ENCODE results near the gene BTRC. TPM values are rescaled to one million over a fixed set of nuclear protein-coding genes. Genes with fewer than 3 reads are reported as not detected.
"Not testable (repeated sequence)": the region's sequence is repeated elsewhere in the genome, so short reads cannot be mapped to it uniquely, and the experiment has no call there.

BTRC gene
- polyA plus RNA-seq, 3 donors = 2.8 to 4.3 (median 3.1) TPM

- TF ChIP-seq CTCF (IDR thresholded peaks at IDR 0.05) = no peak
- H3K4me3 ChIP-seq (replicated peaks in 1 of 3; ENCODE audit: low read depth in 2 of 3, low read length in 3 of 3) = no peak overlapping the region
- no peak for DNase-seq
Observed at GRCh38 chr10:101415884-101416283, 61.9 kb downstream of the BTRC start.

GRCh38 chr10:101421967-101422366 is 68.0 kb downstream of the BTRC start:
- H3K36me3 Mint-ChIP-seq; H3K4me1 Mint-ChIP-seq; H3K4me2 ChIP-seq (replicated peaks; ENCODE audit: extremely low read depth, low read length, poor library complexity, severe bottlenecking); H3K4me1 ChIP-seq (ENCODE audit: control insufficient read depth in 1 of 2, insufficient read depth in 2 of 2, low read length in 2 of 2); H3K4me3 ChIP-seq (replicated peaks in 1 of 3; ENCODE audit: low read depth in 2 of 3, low read length in 3 of 3); intact Hi-C loops (cut with micrococcal nuclease); H3K27ac Mint-ChIP-seq; H3K9ac ChIP-seq (ENCODE audit: insufficient read depth, low read length, poor library complexity, severe bottlenecking); H3K27me3 Mint-ChIP-seq (ENCODE audit: low read depth in 3 of 3); H3K27ac ChIP-seq (ENCODE audit: low read depth in 1 of 2, low read length in 2 of 2); H3K79me2 ChIP-seq (ENCODE audit: insufficient read depth, low read length); H4K20me1 ChIP-seq (ENCODE audit: insufficient read depth, low read length); H3K4me3 Mint-ChIP-seq; H3K36me3 ChIP-seq (replicated peaks in 1 of 2; ENCODE audit: control insufficient read depth in 1 of 2, insufficient read depth in 2 of 2, low read length in 2 of 2); DNase-seq; H3K9me3 Mint-ChIP-seq; H3K9me3 ChIP-seq (replicated peaks in 1 of 2; ENCODE audit: control insufficient read depth in 1 of 2, insufficient read depth in 1 of 2, low read length in 2 of 2); H3K27me3 ChIP-seq (ENCODE audit: control insufficient read depth in 2 of 2, insufficient read depth in 2 of 2, low read length in 2 of 2); H2AFZ ChIP-seq (ENCODE audit: insufficient read depth, low read depth, low read length, poor library complexity, severe bottlenecking): not testable (repeated sequence)
- no CpG with 5 or more reads among the region's 1 CpG for WGBS (ENCODE audit: insufficient coverage)

More at GRCh38 chr10:101415884-101416283, 61.9 kb downstream of the BTRC start:
- intact Hi-C loops (cut with micrococcal nuclease) = no loop called here
- Mint-ChIP-seq H3K4me3 (no peak overlapping the region), H3K36me3 (peaks cover 0 to 4% of the 10 kb centered on the region in 2 donors), H3K9me3 (peaks cover 1 to 11% (median 8%) of the 10 kb centered on the region in 7 donors), H3K27me3 (ENCODE audit: low read depth in 3 of 3) (peaks cover 0 to 6% (median 1%) of the 10 kb centered on the region in 3 donors), H3K4me1 (peaks cover 2% of the 10 kb centered on the region), H3K27ac (no peak overlapping the region)
- H4K20me1 ChIP-seq (ENCODE audit: insufficient read depth, low read length) = no peaks in the 10 kb centered on the region
- no peak overlapping the region for H3K27ac ChIP-seq (ENCODE audit: low read depth in 1 of 2, low read length in 2 of 2)
- no peak overlapping the region for H3K9ac ChIP-seq (ENCODE audit: insufficient read depth, low read length, poor library complexity, severe bottlenecking)
- H3K79me2 ChIP-seq (ENCODE audit: insufficient read depth, low read length) = no peaks in the 10 kb centered on the region
- 94% methylated on average over 2 of the region's 3 CpGs for WGBS (ENCODE audit: insufficient coverage)
- no peak overlapping the region for H2AFZ ChIP-seq (ENCODE audit: insufficient read depth, low read depth, low read length, poor library complexity, severe bottlenecking)
- no peaks in the 10 kb centered on the region for H3K36me3 ChIP-seq (replicated peaks in 1 of 2; ENCODE audit: control insufficient read depth in 1 of 2, insufficient read depth in 2 of 2, low read length in 2 of 2)
- no peaks in the 10 kb centered on the region for H3K27me3 ChIP-seq (ENCODE audit: control insufficient read depth in 2 of 2, insufficient read depth in 2 of 2, low read length in 2 of 2)
- H3K9me3 ChIP-seq (replicated peaks in 1 of 2; ENCODE audit: control insufficient read depth in 1 of 2, insufficient read depth in 1 of 2, low read length in 2 of 2) = peaks cover 0 to 3% of the 10 kb centered on the region in 2 donors
- no peaks in the 10 kb centered on the region for H3K4me1 ChIP-seq (ENCODE audit: control insufficient read depth in 1 of 2, insufficient read depth in 2 of 2, low read length in 2 of 2)
- H3K4me2 ChIP-seq (replicated peaks; ENCODE audit: extremely low read depth, low read length, poor library complexity, severe bottlenecking) = no peak overlapping the region
